Measurements from ENCODE around the gene NGB.

The NGB gene

DNA sequence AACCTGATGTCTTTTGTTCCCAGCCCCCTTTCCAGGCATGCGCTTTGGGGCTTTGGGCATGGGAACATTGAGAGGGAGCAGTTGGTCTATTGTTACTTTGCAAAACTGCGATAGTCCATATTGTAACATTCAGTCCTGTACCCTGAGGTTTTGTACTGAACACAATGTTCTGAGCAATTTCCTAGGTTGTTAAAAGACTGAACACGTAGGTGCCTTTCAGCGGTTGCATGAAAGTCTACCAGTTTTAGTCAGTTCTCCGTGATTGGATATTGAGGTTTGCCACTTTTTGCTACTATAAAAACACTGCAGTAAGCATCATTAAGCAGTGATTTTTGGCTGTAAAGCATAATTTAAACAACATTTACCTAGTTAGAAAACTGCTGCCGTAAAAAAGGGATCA is 20.1 kb downstream of the NGB start:
- Histone ChIP-seq H3K4me1 (no peaks in the 10 kb centered on the region), H3K9me3 (no peaks in the 10 kb centered on the region), H3K4me3 (no peak overlapping the region), H3K36me3 (no peaks in the 10 kb centered on the region), H3K27me3 (peaks cover 0 to 7% of the 10 kb centered on the region in 2 donors), H3K27ac (no peak overlapping the region)
- intact Hi-C loops (cut with DNase I; ENCODE audit: low total_unique reads) = no loop called here
- TF ChIP-seq, protein P1, sequence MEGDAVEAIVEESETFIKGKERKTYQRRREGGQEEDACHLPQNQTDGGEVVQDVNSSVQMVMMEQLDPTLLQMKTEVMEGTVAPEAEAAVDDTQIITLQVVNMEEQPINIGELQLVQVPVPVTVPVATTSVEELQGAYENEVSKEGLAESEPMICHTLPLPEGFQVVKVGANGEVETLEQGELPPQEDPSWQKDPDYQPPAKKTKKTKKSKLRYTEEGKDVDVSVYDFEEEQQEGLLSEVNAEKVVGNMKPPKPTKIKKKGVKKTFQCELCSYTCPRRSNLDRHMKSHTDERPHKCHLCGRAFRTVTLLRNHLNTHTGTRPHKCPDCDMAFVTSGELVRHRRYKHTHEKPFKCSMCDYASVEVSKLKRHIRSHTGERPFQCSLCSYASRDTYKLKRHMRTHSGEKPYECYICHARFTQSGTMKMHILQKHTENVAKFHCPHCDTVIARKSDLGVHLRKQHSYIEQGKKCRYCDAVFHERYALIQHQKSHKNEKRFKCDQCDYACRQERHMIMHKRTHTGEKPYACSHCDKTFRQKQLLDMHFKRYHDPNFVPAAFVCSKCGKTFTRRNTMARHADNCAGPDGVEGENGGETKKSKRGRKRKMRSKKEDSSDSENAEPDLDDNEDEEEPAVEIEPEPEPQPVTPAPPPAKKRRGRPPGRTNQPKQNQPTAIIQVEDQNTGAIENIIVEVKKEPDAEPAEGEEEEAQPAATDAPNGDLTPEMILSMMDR (IDR thresholded peaks at IDR 0.05) = no peak
- DNase-seq = no peak

DNA sequence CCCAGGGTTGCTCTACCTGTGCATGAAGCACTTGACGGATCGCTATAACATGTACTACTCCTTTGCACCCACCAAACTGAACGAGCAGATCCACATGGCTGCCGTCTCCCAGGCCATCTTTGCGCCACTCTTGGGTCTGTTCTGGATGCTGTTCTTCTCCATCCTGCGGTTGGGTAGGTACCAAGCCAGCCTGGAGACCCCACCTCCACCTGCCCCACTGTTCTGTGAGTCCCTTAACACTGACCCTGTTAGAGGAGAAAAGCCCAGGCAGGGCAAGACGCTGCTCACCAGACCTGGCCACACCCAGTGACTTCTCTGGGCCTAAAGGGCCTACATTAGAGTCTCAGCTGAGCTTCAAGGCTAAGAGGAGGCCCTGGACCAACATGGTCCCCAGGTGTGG is 21.7 kb downstream of the NGB start:
- intact Hi-C loops (cut with DNase I; ENCODE audit: low total_unique reads) = no loop called here
- H3K36me3 ChIP-seq = no peaks in the 10 kb centered on the region
- no peaks in the 10 kb centered on the region for H3K27me3 ChIP-seq
- no peaks in the 10 kb centered on the region for H3K4me1 ChIP-seq
- H3K9me3 ChIP-seq = no peaks in the 10 kb centered on the region
- TF ChIP-seq, protein P1 (IDR thresholded peaks at IDR 0.05) = no peak
- DNase-seq = no peak
- no peak overlapping the region for H3K4me3 ChIP-seq
- H3K27ac ChIP-seq = no peak overlapping the region

- H3K4me1 ChIP-seq = no peaks in the 10 kb centered on the region
- H3K9me3 ChIP-seq = no peaks in the 10 kb centered on the region
- intact Hi-C loops (cut with DNase I; ENCODE audit: low total_unique reads) = no loop called here
- TF ChIP-seq, protein P1 (IDR thresholded peaks at IDR 0.05) = no peak
- H3K27me3 ChIP-seq = no peaks in the 10 kb centered on the region
- H3K27ac ChIP-seq = no peak overlapping the region
- H3K36me3 ChIP-seq = no peaks in the 10 kb centered on the region
- H3K4me3 ChIP-seq = no peak overlapping the region
- no peak for DNase-seq
Observed at GRCh38 chr14:77248666-77249065, 22.3 kb downstream of the NGB start.

GRCh38 chr14:77246784-77247183 is 24.2 kb downstream of the NGB start:
- Histone ChIP-seq H3K4me3 (no peak overlapping the region), H3K4me1 (no peaks in the 10 kb centered on the region), H3K27ac (no peak overlapping the region), H3K9me3 (no peaks in the 10 kb centered on the region), H3K36me3 (no peaks in the 10 kb centered on the region), H3K27me3 (no peaks in the 10 kb centered on the region)
- TF ChIP-seq, protein P1 (IDR thresholded peaks at IDR 0.05) = no peak
- DNase-seq = no peak
- intact Hi-C loops (cut with DNase I; ENCODE audit: low total_unique reads) = no loop called here

DNA sequence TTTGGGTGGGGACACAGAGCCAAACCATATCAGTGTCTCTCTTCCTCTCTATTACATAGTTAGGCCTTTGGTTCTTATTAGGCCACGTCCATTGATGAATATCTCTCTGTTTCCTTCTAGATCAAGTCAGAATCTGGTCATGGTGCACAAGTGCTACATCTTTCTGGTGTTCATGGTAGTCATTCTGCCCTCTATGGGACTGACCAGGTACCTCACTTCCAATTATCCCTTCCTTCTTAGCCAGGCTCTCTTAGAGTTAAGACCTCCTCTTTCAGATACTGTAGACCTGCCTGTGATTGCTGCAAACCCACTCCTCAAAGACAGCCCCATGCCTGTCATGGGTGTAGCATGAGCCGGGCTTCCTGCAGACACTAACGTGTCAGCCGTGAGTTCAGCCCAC is 25.2 kb downstream of the NGB start:
- no peak for DNase-seq
- Histone ChIP-seq H3K36me3 (no peaks in the 10 kb centered on the region), H3K27me3 (no peaks in the 10 kb centered on the region), H3K4me3 (no peak overlapping the region), H3K9me3 (no peaks in the 10 kb centered on the region), H3K27ac (no peak overlapping the region), H3K4me1 (no peaks in the 10 kb centered on the region)
- TF ChIP-seq, protein P1 (IDR thresholded peaks at IDR 0.05) = no peak
- intact Hi-C loops (cut with DNase I; ENCODE audit: low total_unique reads) = no loop called here

DNA sequence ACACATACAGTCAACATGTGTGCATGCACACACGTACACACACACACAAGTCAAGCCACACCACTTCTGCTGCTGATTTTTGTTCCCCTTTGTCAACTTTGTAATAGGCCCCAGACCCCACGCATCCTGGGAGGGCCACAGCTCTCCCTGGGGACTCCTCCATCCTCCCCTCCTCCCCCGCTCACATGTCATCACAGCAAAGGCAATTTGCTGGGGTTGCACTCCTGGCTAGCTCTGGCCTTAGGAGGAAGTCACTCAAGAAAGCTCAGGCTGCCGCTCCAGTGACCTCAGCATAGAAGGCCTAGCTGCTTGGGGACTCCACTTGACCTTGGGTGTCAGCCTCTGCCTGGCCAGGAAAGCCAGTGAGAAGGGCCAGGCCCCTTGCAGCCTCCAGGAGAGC is 27.2 kb downstream of the NGB start:
- intact Hi-C loops (cut with DNase I; ENCODE audit: low total_unique reads) = no loop called here
- Histone ChIP-seq H3K4me1 (no peaks in the 10 kb centered on the region), H3K27me3 (no peaks in the 10 kb centered on the region), H3K27ac (no peak overlapping the region), H3K4me3 (no peak overlapping the region), H3K36me3 (no peaks in the 10 kb centered on the region), H3K9me3 (no peaks in the 10 kb centered on the region)
- TF ChIP-seq, protein P1 (IDR thresholded peaks at IDR 0.05) = no peak
- DNase-seq = no peak

All from tibial artery (tissue), 4 donors.